Gastroesophageal sphincter (tissue), 4 donors: Measurements from ENCODE around the gene NANOS2. TPM values are rescaled to one million over a fixed set of nuclear protein-coding genes. Genes with fewer than 3 reads are reported as not detected.

Experiments
- ATAC-seq: fragments of 150-250 bp; one replicate; pipeline ENCODE4 v1.9.1; 2016; ENCODE audit warnings: mild to moderate bottlenecking, moderate library complexity
- H3K27ac ChIP-seq, 4 donors: fragments of 200-600 bp; sonication (generic) in 3 of 4; 1 replicate in 3 of 4; 2 replicates in 1 of 4; pipeline ENCODE4 v1.5.1; 2016 to 2019
- H3K27me3 ChIP-seq: fragments of 200-600 bp; sonication (generic); one replicate; pipeline ENCODE4 v1.5.1; 2019
- H3K36me3 ChIP-seq, 2 donors: fragments of 200-600 bp; sonication (generic); one replicate each; pipeline ENCODE4 v1.5.1; 2019; ENCODE audit warnings: control low read depth in 1 of 2
- H3K4me1 ChIP-seq, 3 donors: fragments of 200-600 bp; sonication (generic); 1 replicate in 2 of 3; 2 replicates in 1 of 3; pipeline ENCODE4 v1.5.1; 2016 to 2019; ENCODE audit warnings: control low read depth in 2 of 3
- H3K4me3 ChIP-seq, 2 donors: fragments of 200-600 bp; sonication (generic); one replicate each; pipeline ENCODE4 v1.5.1; 2019; ENCODE audit warnings: mild to moderate bottlenecking in 1 of 2, moderate library complexity in 1 of 2
- H3K9me3 ChIP-seq, 3 donors: fragments of 200-600 bp; sonication (generic); one replicate each; pipeline ENCODE4 v1.5.1; 2017 to 2019; ENCODE audit warnings: control low read depth in 2 of 3
- EP300 ChIP-seq: sonication (generic); formaldehyde crosslinking; IDR thresholded peaks from one replicate; pipeline ENCODE4 v1.6.1; 2017; ENCODE audit warnings: antibody characterized with exemption, mild to moderate bottlenecking
- POLR2A ChIP-seq, 2 donors: fragments of 450-650 bp; IDR thresholded peaks; one replicate each; pipeline ENCODE4 v1.6.1; 2017; ENCODE audit warnings: antibody characterized with exemption in 2 of 2, mild to moderate bottlenecking in 2 of 2, moderate library complexity in 1 of 2
- POLR2AphosphoS5 ChIP-seq: sonication (generic); formaldehyde crosslinking; IDR thresholded peaks from one replicate; pipeline ENCODE4 v1.6.1; 2017; ENCODE audit warnings: antibody characterized with exemption
- WGBS, 2 donors: methylation state at CpG; one replicate each; pipeline ENCODE4 v1.1.5; 2018; ENCODE audit warnings: low coverage in 1 of 2; 5-methylcytosine and 5-hydroxymethylcytosine counted together
- total RNA-seq, 4 donors: library from RNA; depleted of rRNA; stranded (reverse); fragments of >200 nt; gene quantifications; one replicate each; pipeline ENCODE4 v1.1.0, GENCODE V29; 2016
- TF ChIP-seq, protein P1 (sequence below), 4 experiments: fragments of 200-600 bp in 2 of 4; fragments of 450-650 bp in 2 of 4; sonication (generic) in 1 of 4; IDR thresholded peaks; one replicate each; pipeline ENCODE4 v1.5.1; 2017 to 2019; ENCODE audit warnings: antibody characterized with exemption in 4 of 4, mild to moderate bottlenecking in 2 of 4, moderate library complexity in 2 of 4

Gene NANOS2
- total RNA-seq, 4 donors from 2014 or later: not detected

GRCh38 chr19:45895519-45895972, 19.0 kb downstream of the NANOS2 start:
- peaks cover 0 to 61% of the 10 kb centered on the region in 2 donors for H3K36me3 ChIP-seq
- peak; percentile 36 for ATAC-seq
- no peak overlapping the region for H3K4me3 ChIP-seq
- peaks cover 0 to 6% (median under 1%) of the 10 kb centered on the region in 3 donors for H3K4me1 ChIP-seq
- no peaks in the 10 kb centered on the region for H3K9me3 ChIP-seq
- WGBS, 2 donors: 33% methylated on average over 1 of the region's 9 CpGs; no CpG with 5 or more reads in 1 of the 2 donors
- H3K27me3 ChIP-seq: no peaks in the 10 kb centered on the region
- H3K27ac ChIP-seq: peak overlapping the region in 1 of 4 donors; percentile 35
- TF ChIP-seq POLR2AphosphoS5 (no peak), POLR2A (IDR thresholded peaks at IDR 0.05) (no peak)

DNA sequence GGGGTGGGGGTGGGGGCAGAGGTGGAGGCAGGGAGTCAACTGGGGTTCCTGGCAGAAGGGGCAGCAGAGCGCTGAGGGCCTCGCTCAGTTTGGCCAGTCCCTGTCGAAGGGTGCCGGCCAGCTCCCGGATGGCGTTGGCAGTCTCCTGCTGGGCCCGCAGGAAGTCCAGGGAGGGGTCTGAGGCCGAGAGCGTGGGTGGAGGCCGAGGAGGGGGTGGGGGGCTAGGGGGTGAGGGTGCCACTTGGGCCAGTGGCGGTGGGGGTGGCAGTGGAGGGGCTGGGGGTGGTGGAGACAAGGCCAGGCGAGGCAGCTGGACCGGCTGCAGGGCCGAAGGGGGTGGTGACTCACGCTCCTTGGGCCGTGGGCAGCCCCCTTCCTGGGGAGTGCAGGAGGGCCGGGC, 23.7 kb downstream of the NANOS2 start:
- no peak overlapping the region for H3K4me3 ChIP-seq
- H3K27ac ChIP-seq: no peak overlapping the region
- H3K27me3 ChIP-seq: no peaks in the 10 kb centered on the region
- H3K9me3 ChIP-seq: no peaks in the 10 kb centered on the region
- peaks cover 0 to 33% of the 10 kb centered on the region in 2 donors for H3K36me3 ChIP-seq
- no peak for ATAC-seq
- TF ChIP-seq POLR2A (IDR thresholded peaks at IDR 0.05) (no peak), POLR2AphosphoS5 (no peak), EP300 (no peak)
- TF ChIP-seq, protein P1, sequence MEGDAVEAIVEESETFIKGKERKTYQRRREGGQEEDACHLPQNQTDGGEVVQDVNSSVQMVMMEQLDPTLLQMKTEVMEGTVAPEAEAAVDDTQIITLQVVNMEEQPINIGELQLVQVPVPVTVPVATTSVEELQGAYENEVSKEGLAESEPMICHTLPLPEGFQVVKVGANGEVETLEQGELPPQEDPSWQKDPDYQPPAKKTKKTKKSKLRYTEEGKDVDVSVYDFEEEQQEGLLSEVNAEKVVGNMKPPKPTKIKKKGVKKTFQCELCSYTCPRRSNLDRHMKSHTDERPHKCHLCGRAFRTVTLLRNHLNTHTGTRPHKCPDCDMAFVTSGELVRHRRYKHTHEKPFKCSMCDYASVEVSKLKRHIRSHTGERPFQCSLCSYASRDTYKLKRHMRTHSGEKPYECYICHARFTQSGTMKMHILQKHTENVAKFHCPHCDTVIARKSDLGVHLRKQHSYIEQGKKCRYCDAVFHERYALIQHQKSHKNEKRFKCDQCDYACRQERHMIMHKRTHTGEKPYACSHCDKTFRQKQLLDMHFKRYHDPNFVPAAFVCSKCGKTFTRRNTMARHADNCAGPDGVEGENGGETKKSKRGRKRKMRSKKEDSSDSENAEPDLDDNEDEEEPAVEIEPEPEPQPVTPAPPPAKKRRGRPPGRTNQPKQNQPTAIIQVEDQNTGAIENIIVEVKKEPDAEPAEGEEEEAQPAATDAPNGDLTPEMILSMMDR (IDR thresholded peaks at IDR 0.05): no peak
- WGBS, 2 donors: 61 to 80% methylated on average over 3 of the region's 17 CpGs
- peaks cover 0 to 13% (median 4%) of the 10 kb centered on the region in 3 donors for H3K4me1 ChIP-seq

DNA sequence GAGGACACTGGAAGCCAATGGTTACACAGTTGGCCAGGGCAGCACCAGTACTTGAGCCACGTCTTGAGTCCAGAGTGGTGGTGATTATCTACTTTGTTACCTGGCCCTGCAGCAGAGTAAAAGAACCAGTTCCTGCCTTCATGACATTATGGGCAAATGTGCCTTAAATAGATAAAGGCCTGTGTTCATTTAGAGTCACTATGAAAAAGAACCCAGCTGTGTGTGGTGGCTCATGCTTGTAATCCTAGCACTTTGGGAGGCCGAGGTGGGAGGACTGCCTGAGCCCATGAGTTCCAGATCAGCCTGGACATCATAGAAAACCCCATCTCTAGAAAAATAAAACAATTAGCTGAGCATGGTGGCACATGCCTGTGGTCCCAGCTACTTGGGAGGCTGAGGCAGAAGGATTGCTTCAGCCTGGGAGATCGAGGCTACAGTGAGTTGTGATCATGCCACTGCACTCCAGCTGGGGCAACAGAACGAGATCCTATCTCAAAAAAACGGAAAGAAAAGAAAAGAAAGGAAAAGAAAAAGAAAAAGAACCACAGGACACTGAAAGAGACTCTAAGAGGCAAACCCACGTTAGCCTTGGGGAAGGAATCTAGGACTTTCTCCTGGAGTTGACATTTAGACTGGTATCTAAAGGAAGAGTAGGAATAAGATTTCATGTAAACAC, 25.2 kb downstream of the NANOS2 start:
- WGBS, 2 donors: 55 to 79% methylated on average over 3 to 4 of the region's 6 CpGs
- H3K27me3 ChIP-seq: no peaks in the 10 kb centered on the region
- H3K9me3 ChIP-seq: no peaks in the 10 kb centered on the region
- no peak overlapping the region for H3K27ac ChIP-seq
- ATAC-seq: no peak
- peaks cover 0 to 26% (median 15%) of the 10 kb centered on the region in 3 donors for H3K4me1 ChIP-seq
- H3K36me3 ChIP-seq: peaks cover 0 to 25% of the 10 kb centered on the region in 2 donors
- no peak for TF ChIP-seq POLR2AphosphoS5
- TF ChIP-seq, protein P1 (IDR thresholded peaks at IDR 0.05): no peak
- no peak for TF ChIP-seq EP300
- no peak for TF ChIP-seq POLR2A (IDR thresholded peaks at IDR 0.05)
- no peak overlapping the region for H3K4me3 ChIP-seq

DNA sequence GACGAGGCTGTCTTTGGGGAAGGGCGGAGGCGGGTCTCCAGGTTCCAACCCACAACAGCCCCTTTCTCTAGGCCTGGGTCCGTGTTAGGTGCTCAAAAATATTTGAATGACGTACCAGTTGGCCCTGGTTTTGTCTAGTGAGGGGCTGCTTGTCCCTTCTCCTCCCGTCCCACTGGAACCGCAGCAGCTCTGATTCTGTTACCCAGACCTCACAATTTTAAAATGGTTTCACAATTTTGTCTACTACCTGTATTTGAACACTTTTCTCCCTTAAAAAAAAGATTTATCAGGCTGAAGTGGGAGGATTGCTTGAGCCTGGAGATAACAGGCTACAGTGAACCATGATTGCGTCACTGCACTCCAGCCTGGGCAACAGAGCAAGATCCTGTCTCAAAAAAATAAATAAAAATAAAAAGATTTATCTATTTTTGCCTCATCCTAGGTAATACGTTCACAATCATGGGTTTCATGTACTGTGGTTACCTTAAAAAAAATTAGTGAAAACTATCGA, 27.3 kb downstream of the NANOS2 start:
- Histone ChIP-seq H3K4me3 (peak overlapping the region; percentile 47 to 78), H3K27ac (peak overlapping the region; percentile 73 to 93 (median 90)), H3K36me3 (peaks cover 0 to 32% of the 10 kb centered on the region in 2 donors), H3K27me3 (no peaks in the 10 kb centered on the region), H3K4me1 (peaks cover 0 to 47% (median 34%) of the 10 kb centered on the region in 3 donors), H3K9me3 (no peaks in the 10 kb centered on the region)
- no peak for ATAC-seq
- TF ChIP-seq EP300: no peak
- no peak for TF ChIP-seq POLR2A (IDR thresholded peaks at IDR 0.05)
- TF ChIP-seq POLR2AphosphoS5: no peak
- TF ChIP-seq, protein P1 (IDR thresholded peaks at IDR 0.05): no peak
- 49 to 51% methylated on average over 7 to 9 of the region's 10 CpGs for WGBS, 2 donors

- ATAC-seq: peak; percentile 91
- Histone ChIP-seq H3K4me1 (peaks cover 0 to 53% (median 34%) of the 10 kb centered on the region in 3 donors), H3K36me3 (peaks cover 0 to 36% of the 10 kb centered on the region in 2 donors), H3K9me3 (no peaks in the 10 kb centered on the region), H3K27ac (peak overlapping the region; percentile 73 to 93 (median 90)), H3K27me3 (no peaks in the 10 kb centered on the region), H3K4me3 (peak overlapping the region; percentile 47 to 78)
- TF ChIP-seq, protein P1 (IDR thresholded peaks at IDR 0.05): peak in 1 of 4 experiments; percentile 1
- TF ChIP-seq EP300 (no peak), POLR2AphosphoS5 (peak; percentile 70), POLR2A (IDR thresholded peaks at IDR 0.05) (peak in 1 of 2 donors; percentile 29)
- WGBS, 2 donors: 0% methylated on average over 3 to 4 of the region's 32 CpGs
These were observed 28.0 kb downstream of the NANOS2 start for GRCh38 chr19:45886427-45887199.
